ENCODE measurements around the gene TBL1Y. TPM values are rescaled to one million over a fixed set of nuclear protein-coding genes. Genes with fewer than 3 reads are reported as not detected.
A peak's percentile ranks its signal among the peaks of the same experiment; 100 is the strongest.
"Not testable (repeated sequence)": the region's sequence is repeated elsewhere in the genome, so short reads cannot be mapped to it uniquely, and the experiment has no call there.

TBL1Y gene
- total RNA-seq: 0.52 TPM

DNA sequence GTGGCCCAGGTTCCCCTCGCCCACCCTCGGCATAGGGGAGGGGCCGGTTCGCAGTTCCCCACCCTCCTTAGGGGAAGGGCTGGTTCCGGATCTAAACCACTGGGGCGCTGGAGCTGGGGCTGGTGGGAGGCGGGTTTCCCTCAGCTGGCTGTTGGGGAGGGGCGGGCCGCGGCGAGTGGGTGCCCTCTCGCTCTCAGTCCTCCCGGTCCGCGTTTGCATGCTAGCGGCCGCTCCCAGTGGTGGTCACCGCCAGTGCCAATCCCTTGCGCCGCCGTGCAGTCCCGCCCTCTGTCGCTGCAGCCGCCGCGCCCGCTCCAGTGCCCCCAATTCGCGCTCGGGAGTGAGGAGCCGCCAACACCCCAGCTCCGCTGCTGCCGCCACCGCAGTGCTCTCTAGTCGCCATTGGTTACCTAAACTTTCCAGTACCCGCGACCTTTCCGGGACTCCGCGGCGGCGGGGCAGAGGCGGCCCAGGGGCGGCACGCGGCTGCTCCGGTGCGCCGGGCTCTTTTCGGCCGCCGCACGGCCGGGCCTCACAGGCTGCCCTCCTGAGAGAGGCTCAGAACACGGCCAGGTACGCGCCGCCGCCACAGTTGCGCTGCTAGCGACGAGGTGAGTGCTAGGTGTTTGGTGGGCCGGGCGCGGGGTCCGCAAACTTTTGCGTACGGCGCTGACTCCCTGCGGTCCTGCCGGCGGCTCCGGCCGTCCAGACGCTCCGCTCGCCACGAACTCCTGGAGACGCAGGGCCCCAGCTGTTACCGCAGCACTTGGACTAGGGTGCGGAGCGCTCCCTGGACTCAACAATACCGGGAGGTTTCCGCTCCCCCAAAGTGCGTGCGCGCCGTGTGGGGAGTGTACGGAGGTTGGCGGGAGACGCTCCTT, at the start of gene TBL1Y:
TSS of gene TBL1Y (plus strand) at position 326 of the 881 bp plus-strand sequence. CDS start 114,388 bp downstream, outside the sequence.
- Histone ChIP-seq H3K4me3 (ENCODE audit: low read length in 3 of 3) (peak within 1 kb of the TSS in 2 of 3 donors; percentile 59 to 64), H3K27ac (ENCODE audit: low read depth, low read length) (no peak within 1 kb of the TSS), H3K9ac (ENCODE audit: low read depth in 1 of 3, low read length in 3 of 3) (peak within 1 kb of the TSS in 2 of 3 donors; percentile 43 to 74), H3K9me3 (ENCODE audit: control insufficient read depth in 3 of 3, low read length in 3 of 3) (no peaks in the 10 kb centered on the region), H3K27me3 (ENCODE audit: control insufficient read depth in 3 of 3, insufficient read depth in 3 of 3, low read length in 3 of 3) (no peaks in the 10 kb centered on the region), H3K36me3 (ENCODE audit: control insufficient read depth in 3 of 3, insufficient read depth in 3 of 3, low read length in 3 of 3) (no peaks in the 10 kb centered on the region), H3K4me1 (ENCODE audit: control insufficient read depth in 3 of 3, insufficient read depth in 3 of 3, low read length in 3 of 3) (no peaks in the 10 kb centered on the region)

DNA sequence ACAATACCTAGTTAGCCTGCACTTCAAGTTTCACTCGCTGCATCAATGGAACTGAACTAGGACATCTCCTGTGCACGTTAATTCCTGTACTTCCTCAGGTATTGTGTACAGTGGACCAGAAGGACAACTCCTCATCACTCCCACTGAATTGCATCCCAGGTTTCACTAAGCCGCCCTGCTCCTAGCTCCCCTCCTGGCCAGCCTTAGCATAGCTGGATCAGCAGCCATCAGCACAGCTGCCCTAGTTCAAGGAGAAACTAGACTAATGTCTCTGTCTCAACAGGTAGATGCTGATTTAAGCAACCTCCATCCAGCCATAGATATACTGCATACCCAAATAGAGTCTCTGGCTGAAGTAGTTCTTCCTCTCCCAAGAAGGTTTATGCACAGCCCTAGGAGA, 16.0 kb upstream of the TBL1Y start:
- H3K4me1 ChIP-seq (ENCODE audit: control insufficient read depth in 3 of 3, insufficient read depth in 3 of 3, low read length in 3 of 3): no peaks in the 10 kb centered on the region
- H3K9me3 ChIP-seq (ENCODE audit: control insufficient read depth in 3 of 3, low read length in 3 of 3): no peaks in the 10 kb centered on the region
- H3K4me3 ChIP-seq (ENCODE audit: low read length in 3 of 3): no peak overlapping the region
- no peaks in the 10 kb centered on the region for H3K27me3 ChIP-seq (ENCODE audit: control insufficient read depth in 3 of 3, insufficient read depth in 3 of 3, low read length in 3 of 3)
- no peak overlapping the region for H3K27ac ChIP-seq (ENCODE audit: low read depth, low read length)
- H3K36me3 ChIP-seq (ENCODE audit: control insufficient read depth in 3 of 3, insufficient read depth in 3 of 3, low read length in 3 of 3): no peaks in the 10 kb centered on the region
- H3K9ac ChIP-seq (ENCODE audit: low read depth in 1 of 3, low read length in 3 of 3): no peak overlapping the region

DNA sequence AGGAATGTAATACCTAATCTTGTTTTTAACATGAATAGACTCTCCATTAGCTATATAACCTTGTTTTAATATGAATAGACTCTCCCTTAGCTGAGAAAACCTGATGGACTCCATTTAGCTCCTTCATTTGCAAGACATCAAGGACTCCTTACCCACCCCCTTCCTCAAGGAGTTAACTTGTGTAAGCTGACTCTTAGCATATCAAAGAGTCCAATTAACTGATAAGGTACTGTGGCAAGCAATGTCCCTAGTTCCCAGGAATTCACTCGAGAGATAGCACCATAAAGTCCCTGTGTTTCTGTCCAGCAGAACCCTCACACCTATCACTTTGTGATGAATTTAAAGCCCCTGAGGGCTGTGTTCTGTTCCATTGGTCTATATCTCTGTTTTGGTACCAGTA, 15.3 kb upstream of the TBL1Y start:
- no peak overlapping the region for H3K27ac ChIP-seq (ENCODE audit: low read depth, low read length)
- H3K9me3 ChIP-seq (ENCODE audit: control insufficient read depth in 3 of 3, low read length in 3 of 3): no peaks in the 10 kb centered on the region
- H3K4me3 ChIP-seq (ENCODE audit: low read length in 3 of 3): no peak overlapping the region

DNA sequence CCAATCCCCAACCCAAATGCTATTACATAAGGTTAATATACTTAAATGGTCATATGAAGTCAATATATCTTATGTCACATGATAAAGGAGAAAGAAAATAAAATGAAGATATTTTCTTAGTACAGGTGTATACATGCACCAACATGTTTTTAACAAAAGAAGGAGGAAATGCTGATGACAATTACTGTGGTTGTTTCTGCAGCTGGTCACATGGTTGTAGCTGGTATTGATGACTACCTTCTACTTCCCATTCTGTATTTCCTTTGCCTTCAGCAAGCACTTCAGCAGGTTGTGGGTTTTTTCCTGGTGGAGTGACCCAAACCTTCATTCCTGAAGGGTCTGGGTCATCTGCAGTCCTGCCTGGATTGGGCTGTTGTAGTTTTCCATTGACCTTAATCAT, 8.4 kb upstream of the TBL1Y start:
- H3K9ac ChIP-seq (ENCODE audit: low read depth in 1 of 3, low read length in 3 of 3); H3K27ac ChIP-seq (ENCODE audit: low read depth, low read length); H3K4me1 ChIP-seq (ENCODE audit: control insufficient read depth in 3 of 3, insufficient read depth in 3 of 3, low read length in 3 of 3); H3K4me3 ChIP-seq (ENCODE audit: low read length in 3 of 3); H3K27me3 ChIP-seq (ENCODE audit: control insufficient read depth in 3 of 3, insufficient read depth in 3 of 3, low read length in 3 of 3); H3K36me3 ChIP-seq (ENCODE audit: control insufficient read depth in 3 of 3, insufficient read depth in 3 of 3, low read length in 3 of 3); H3K9me3 ChIP-seq (ENCODE audit: control insufficient read depth in 3 of 3, low read length in 3 of 3): not testable (repeated sequence)

More for the DNA sequence above, 15.3 kb upstream of the TBL1Y start:
- Histone ChIP-seq H3K36me3 (ENCODE audit: control insufficient read depth in 3 of 3, insufficient read depth in 3 of 3, low read length in 3 of 3) (no peaks in the 10 kb centered on the region), H3K9ac (ENCODE audit: low read depth in 1 of 3, low read length in 3 of 3) (no peak overlapping the region), H3K27me3 (ENCODE audit: control insufficient read depth in 3 of 3, insufficient read depth in 3 of 3, low read length in 3 of 3) (no peaks in the 10 kb centered on the region), H3K4me1 (ENCODE audit: control insufficient read depth in 3 of 3, insufficient read depth in 3 of 3, low read length in 3 of 3) (no peaks in the 10 kb centered on the region)

DNA sequence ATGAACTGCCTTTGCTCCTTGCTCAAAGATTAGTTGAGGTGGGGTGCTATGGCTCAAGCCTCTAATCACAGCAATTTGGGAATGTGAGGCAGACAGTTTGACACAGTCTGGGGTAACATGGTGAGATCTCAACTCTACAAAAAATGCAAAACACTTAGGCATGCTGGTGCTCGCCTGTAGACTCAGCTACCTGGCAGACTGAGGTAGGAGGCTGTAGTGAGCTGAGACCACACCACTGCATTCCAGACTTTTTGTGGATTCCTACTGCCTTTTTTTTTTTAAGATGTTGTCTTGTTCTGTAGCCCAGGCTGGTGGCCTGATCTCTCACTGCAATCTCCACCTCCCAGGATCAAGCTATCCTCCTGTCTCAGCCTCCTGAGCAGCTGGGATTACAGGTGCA, 2.9 kb upstream of the TBL1Y start:
- H3K4me3 ChIP-seq (ENCODE audit: low read length in 3 of 3): no peak overlapping the region
- no peak overlapping the region for H3K27ac ChIP-seq (ENCODE audit: low read depth, low read length)
- H3K36me3 ChIP-seq (ENCODE audit: control insufficient read depth in 3 of 3, insufficient read depth in 3 of 3, low read length in 3 of 3): no peaks in the 10 kb centered on the region
- H3K9ac ChIP-seq (ENCODE audit: low read depth in 1 of 3, low read length in 3 of 3): no peak overlapping the region
- no peaks in the 10 kb centered on the region for H3K4me1 ChIP-seq (ENCODE audit: control insufficient read depth in 3 of 3, insufficient read depth in 3 of 3, low read length in 3 of 3)
- H3K9me3 ChIP-seq (ENCODE audit: control insufficient read depth in 3 of 3, low read length in 3 of 3): no peaks in the 10 kb centered on the region
- H3K27me3 ChIP-seq (ENCODE audit: control insufficient read depth in 3 of 3, insufficient read depth in 3 of 3, low read length in 3 of 3): no peaks in the 10 kb centered on the region

DNA sequence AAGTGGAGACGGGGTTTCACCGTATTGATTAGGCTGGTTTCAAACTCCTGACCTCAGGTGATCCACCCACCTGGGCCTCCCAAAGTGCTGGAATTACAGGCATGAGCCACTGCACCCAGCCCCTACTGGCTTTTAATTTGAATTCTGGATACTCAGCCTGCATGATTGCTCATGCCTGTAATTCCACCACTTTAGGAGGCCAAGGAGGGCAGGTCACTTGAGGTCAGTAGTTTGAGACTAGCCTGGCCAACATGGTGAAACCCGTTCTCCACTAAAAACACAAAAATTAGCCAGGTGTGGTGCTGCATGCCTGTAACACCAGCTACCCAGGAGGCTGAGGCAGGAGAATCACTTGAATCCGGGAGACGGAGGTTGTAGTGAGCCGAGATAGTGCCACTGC, 2.5 kb upstream of the TBL1Y start:
- H3K4me1 ChIP-seq (ENCODE audit: control insufficient read depth in 3 of 3, insufficient read depth in 3 of 3, low read length in 3 of 3); H3K27ac ChIP-seq (ENCODE audit: low read depth, low read length); H3K9me3 ChIP-seq (ENCODE audit: control insufficient read depth in 3 of 3, low read length in 3 of 3); H3K9ac ChIP-seq (ENCODE audit: low read depth in 1 of 3, low read length in 3 of 3); H3K27me3 ChIP-seq (ENCODE audit: control insufficient read depth in 3 of 3, insufficient read depth in 3 of 3, low read length in 3 of 3); H3K4me3 ChIP-seq (ENCODE audit: low read length in 3 of 3); H3K36me3 ChIP-seq (ENCODE audit: control insufficient read depth in 3 of 3, insufficient read depth in 3 of 3, low read length in 3 of 3): not testable (repeated sequence)

DNA sequence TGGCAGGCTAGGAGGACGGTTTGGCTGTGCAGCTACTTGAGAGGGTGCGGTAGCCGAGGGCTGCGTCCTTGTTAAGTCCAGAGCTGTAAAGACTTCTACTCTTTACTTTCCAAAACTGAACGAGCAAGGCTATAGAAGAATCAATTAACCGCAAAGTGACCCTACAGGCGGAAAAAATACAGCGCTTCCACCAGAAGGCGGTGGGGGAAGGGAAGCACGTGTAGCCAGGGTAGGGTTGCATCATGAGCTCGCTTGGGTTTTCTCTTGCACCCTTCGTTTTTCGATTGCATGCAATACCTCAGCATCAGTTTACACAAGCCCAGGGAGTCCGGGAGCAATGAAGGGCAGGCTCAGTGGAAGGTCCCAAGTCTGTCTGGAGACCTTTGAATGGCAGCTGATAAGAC, 1.4 kb upstream of the TBL1Y start:
- H3K9ac ChIP-seq (ENCODE audit: low read depth in 1 of 3, low read length in 3 of 3): no peak overlapping the region
- peak overlapping the region in 2 of 3 donors; percentile 35 to 38 for H3K4me3 ChIP-seq (ENCODE audit: low read length in 3 of 3)
- no peaks in the 10 kb centered on the region for H3K4me1 ChIP-seq (ENCODE audit: control insufficient read depth in 3 of 3, insufficient read depth in 3 of 3, low read length in 3 of 3)
- H3K27me3 ChIP-seq (ENCODE audit: control insufficient read depth in 3 of 3, insufficient read depth in 3 of 3, low read length in 3 of 3): no peaks in the 10 kb centered on the region
- H3K27ac ChIP-seq (ENCODE audit: low read depth, low read length): no peak overlapping the region
- H3K36me3 ChIP-seq (ENCODE audit: control insufficient read depth in 3 of 3, insufficient read depth in 3 of 3, low read length in 3 of 3): no peaks in the 10 kb centered on the region
- no peaks in the 10 kb centered on the region for H3K9me3 ChIP-seq (ENCODE audit: control insufficient read depth in 3 of 3, low read length in 3 of 3)

DNA sequence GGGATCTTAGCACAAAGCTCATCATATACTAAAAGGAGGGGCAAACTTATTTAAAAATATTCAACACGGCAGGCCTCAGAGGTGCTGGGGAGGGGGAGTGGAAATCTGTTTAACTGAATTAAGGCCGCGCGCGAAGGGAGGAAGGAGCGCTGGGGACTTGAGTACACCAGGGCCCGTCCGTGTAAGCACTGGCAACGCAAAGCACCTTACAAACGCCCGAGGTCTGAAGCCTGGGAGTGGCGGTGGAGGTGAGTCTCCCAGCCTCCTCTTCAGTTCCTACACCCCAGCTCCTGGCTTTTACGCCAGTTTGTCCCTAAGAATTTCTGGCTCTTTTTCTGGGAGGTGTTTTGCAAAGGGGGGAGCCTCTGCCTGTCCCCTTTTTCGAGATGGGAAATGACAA, 641 bp upstream of the TBL1Y start:
- Histone ChIP-seq H3K27ac (ENCODE audit: low read depth, low read length) (no peak overlapping the region), H3K27me3 (ENCODE audit: control insufficient read depth in 3 of 3, insufficient read depth in 3 of 3, low read length in 3 of 3) (no peaks in the 10 kb centered on the region), H3K9me3 (ENCODE audit: control insufficient read depth in 3 of 3, low read length in 3 of 3) (no peaks in the 10 kb centered on the region), H3K4me3 (ENCODE audit: low read length in 3 of 3) (peak overlapping the region in 2 of 3 donors; percentile 38 to 58), H3K9ac (ENCODE audit: low read depth in 1 of 3, low read length in 3 of 3) (peak overlapping the region in 2 of 3 donors; percentile 43 to 74), H3K36me3 (ENCODE audit: control insufficient read depth in 3 of 3, insufficient read depth in 3 of 3, low read length in 3 of 3) (no peaks in the 10 kb centered on the region), H3K4me1 (ENCODE audit: control insufficient read depth in 3 of 3, insufficient read depth in 3 of 3, low read length in 3 of 3) (no peaks in the 10 kb centered on the region)

DNA sequence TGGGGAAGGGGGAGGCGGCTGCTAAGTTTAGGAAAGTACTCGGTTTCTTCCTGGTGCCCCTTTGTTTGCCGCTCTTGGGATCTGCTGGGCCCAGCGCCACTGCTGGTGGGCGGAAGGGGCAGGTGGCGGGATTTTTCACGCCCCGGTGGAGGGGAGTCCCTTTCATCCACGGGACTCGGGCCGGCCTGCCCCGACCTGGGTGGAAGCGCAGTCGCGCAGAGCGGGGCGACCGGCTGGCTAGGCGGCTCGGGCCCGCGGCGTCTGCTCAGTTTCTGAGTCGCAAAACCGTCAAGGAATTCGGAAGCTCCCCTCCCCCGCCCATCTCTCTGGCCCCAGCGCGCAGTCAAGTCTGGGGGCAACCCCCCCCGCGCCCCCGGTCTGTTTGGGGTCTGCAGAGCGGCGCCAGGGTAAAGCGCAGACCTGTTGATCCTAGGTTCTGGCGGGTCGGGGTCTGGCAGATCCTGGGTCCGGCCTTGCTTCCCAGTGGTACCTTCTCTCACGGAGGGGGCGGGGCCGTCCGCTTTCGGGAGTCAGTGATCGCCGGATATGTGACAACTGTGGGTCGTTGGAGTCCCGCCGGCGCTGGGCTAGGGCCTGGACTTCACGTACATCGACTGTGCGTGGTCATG, 870 bp downstream of the TBL1Y start, which contains the start of gene AMELY:
TSS of gene AMELY (minus strand) at position 500 of the 629 bp plus-strand sequence. CDS start 39,144 bp downstream, outside the sequence.
- H3K9me3 ChIP-seq (ENCODE audit: control insufficient read depth in 3 of 3, low read length in 3 of 3): no peaks in the 10 kb centered on the region
- H3K4me3 ChIP-seq (ENCODE audit: low read length in 3 of 3): peak within 1 kb of the TSS in 2 of 3 donors; percentile 59 to 64
- no peaks in the 10 kb centered on the region for H3K36me3 ChIP-seq (ENCODE audit: control insufficient read depth in 3 of 3, insufficient read depth in 3 of 3, low read length in 3 of 3)
- no peaks in the 10 kb centered on the region for H3K4me1 ChIP-seq (ENCODE audit: control insufficient read depth in 3 of 3, insufficient read depth in 3 of 3, low read length in 3 of 3)
- peak within 1 kb of the TSS in 1 of 3 donors; percentile 54 for H3K9ac ChIP-seq (ENCODE audit: low read depth in 1 of 3, low read length in 3 of 3)
- no peaks in the 10 kb centered on the region for H3K27me3 ChIP-seq (ENCODE audit: control insufficient read depth in 3 of 3, insufficient read depth in 3 of 3, low read length in 3 of 3)
- no peak within 1 kb of the TSS for H3K27ac ChIP-seq (ENCODE audit: low read depth, low read length)

DNA sequence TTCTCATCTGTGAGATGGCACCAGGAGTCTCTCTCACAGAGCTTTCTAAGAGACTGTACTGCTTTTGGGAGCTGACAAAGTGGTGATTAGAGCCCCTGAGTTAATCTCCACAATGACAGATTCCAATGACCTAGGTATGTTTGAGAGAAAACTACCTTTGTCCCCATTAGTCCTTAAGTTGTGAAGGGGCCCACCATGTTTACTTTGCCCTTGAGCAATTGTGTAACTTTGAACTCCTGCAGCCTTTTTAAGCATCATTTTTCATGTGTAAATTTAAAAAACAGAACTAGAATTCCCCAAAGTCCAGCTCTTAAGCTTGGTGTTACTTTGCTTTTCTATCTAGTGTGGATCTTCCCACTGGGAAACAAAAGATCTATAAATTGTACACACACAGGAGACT, 2.9 kb downstream of the TBL1Y start:
- H3K27ac ChIP-seq (ENCODE audit: low read depth, low read length): no peak overlapping the region
- H3K4me1 ChIP-seq (ENCODE audit: control insufficient read depth in 3 of 3, insufficient read depth in 3 of 3, low read length in 3 of 3): no peaks in the 10 kb centered on the region
- no peaks in the 10 kb centered on the region for H3K36me3 ChIP-seq (ENCODE audit: control insufficient read depth in 3 of 3, insufficient read depth in 3 of 3, low read length in 3 of 3)
- H3K4me3 ChIP-seq (ENCODE audit: low read length in 3 of 3): no peak overlapping the region
- H3K9me3 ChIP-seq (ENCODE audit: control insufficient read depth in 3 of 3, low read length in 3 of 3): no peaks in the 10 kb centered on the region
- H3K9ac ChIP-seq (ENCODE audit: low read depth in 1 of 3, low read length in 3 of 3): no peak overlapping the region
- H3K27me3 ChIP-seq (ENCODE audit: control insufficient read depth in 3 of 3, insufficient read depth in 3 of 3, low read length in 3 of 3): no peaks in the 10 kb centered on the region
